Forelimb muscle (tissue), 1 donor: Measurements from ENCODE around the gene ATXN7L2. TPM values are rescaled to one million over a fixed set of nuclear protein-coding genes. Genes with fewer than 3 reads are reported as not detected.
"Not testable (repeated sequence)": the region's sequence is repeated elsewhere in the genome, so short reads cannot be mapped to it uniquely, and the experiment has no call there.

Experiments
- DNase-seq: peaks from one replicate; pipeline ENCODE4 v3.0.0-alpha.2; 2013; ENCODE audit warnings: low read depth
- polyA plus RNA-seq: library from polyadenylated mRNA; unstranded; fragments of 120-200 nt; gene quantifications from one replicate; pipeline ENCODE4 v1.2.1, GENCODE V29; 2013; ENCODE audit not compliant: insufficient read length

ATXN7L2 gene, protein sequence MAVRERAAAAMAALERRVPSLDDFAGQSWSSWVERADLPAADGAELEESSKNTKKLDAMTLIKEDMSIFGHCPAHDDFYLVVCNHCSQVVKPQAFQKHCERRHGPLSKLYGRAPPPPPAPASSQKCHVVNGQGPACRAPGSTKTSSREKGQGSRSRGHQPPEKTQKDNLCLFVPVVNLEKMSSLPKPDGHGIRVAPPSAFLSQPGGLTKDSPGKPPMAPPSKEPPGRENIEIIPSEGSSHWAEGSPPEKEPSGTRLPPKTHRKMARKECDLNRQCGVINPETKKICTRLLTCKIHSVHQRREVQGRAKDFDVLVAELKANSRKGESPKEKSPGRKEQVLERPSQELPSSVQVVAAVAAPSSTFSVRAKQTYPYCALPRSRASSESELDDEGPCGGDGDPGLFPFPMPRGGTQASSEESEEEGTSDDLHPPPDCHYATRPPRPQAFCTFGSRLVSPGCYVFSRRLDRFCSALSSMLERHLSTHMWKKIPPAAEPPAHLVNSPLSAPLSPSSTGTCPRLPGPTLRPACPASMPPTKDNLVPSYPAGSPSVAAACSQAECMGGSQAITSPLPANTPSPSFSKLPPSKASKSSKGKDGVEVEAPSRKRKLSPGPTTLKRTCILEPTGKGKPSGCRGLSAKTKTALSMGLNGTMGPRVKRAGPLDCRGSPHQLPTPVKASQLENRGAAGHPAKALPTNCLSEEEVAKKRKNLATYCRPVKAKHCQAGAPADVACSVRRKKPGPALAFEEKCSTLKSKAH
- 38.9 TPM for polyA plus RNA-seq

DNA sequence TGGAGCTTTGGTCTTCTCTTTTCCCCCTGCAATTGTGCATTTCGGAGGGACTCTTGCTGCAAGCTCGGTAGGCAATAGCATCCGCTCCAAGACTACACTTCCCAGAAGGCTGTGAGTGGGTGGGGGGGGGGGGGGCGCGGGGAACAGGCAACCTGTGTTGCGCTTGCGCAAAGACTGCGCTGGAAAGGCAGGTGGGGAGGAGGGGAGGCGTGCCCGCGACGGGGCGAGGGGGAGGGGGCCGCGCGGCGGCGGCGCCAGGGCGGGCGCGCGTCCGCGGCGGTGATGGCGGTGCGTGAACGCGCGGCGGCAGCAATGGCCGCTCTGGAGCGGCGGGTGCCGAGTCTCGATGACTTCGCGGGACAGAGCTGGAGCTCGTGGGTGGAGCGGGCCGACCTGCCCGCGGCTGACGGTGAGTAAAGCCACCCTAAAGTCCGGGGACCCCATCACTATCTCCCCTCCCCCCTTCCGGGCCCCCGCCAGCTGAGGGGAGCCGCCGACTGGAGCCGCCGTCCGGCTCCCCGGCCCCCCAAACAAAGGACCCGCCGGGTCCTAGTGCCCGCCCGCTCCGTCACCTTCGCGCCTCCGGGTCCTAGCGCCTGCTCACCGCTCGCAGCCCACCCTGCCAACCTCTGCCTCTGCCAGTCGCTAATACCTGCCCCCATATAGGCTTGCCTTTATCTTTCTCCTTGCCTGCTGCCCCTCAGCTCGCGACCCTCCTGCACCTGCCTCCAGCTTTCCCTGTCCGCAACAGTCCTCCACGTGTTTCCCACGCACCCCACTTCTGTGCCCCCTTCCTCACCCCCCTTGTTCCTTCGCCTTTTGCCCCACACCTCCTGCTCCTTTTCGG, at the start of gene ATXN7L2:
ATXN7L2 (plus strand) TSS at position 234 of the 847 bp plus-strand sequence; CDS start at position 283, 49 bp downstream.
- peak; percentile 86 for DNase-seq

DNA sequence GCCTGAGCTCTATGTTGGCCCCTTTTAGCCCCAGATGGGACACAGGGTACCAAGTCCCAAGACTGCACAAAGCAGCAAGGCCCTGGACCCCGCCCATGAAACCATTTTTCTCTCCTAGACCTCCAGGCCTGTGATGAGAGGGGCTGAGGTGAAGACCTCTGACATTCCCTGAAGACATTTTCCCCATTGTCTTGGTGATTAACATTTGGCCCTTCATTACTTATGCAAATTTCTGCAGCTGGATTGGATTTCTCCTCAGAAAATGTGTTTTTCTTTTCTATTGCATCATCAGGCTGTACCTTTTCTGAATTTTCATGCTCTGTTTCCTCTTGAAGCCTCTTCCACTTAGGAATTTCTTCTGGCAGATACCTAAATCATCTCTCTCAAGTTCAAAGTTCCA, 49.2 kb upstream of the ATXN7L2 start:
- no peak for DNase-seq

DNA sequence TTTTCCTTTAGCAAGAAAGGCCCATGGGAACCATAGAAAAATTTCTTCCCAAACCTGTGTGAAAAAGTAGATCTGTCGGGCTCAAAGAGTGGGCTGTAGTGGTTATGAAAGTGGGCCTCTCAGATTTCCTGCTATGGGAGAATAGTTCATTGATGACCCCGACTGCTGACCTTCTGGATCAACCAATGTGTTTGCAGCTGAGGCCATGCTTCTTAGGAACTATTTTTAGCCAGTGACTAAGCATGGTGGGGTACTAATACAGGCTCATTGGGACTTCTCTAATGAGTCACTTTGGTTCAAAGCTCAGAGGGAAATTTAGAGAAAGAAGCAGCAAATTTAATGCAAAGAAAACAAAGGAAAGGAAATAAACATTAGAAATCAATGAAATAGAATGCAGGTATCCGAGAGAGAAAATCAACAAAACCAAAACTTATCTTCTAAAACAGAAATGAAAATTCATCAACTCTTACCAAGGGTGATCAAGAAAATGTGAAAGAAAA, 44.9 kb upstream of the ATXN7L2 start:
- DNase-seq: no peak

DNA sequence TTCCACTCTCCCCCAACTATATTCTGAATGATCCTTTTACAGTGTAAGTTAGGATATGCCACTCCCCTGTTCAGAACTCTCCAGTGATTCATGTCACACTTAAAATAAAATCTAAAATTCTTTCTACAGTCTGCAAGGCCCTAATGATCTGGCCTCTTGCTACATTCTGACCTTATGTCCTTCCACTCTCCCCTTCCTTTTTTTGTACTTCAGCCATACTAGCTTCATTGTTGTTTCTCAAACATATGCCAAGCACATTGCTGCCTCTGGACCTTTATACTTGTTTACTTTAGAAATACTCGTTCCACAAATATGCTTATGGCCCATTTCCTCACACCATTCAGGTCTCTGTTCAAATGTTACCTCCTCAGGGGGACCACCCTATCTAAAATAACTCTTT, 42.6 kb upstream of the ATXN7L2 start:
- DNase-seq: no peak

DNA sequence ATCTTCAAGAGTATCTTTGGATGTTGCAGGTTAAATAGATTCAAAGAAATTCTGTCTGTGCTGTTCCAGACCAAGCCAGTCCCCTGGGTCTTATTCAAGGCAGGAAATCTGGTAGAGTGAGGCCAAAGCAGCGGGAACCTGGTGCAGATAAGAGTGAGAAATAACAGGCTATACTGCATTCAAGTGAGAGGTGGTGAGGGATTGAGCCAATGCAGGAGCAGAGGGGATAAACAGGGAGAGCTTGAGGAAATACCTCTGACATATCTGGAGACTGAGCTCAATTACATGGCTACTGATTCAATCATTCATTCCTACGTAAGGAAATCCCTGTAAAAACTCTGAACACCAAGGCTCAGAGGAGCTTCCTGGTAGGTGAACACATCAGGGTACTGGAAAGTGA, 40.2 kb upstream of the ATXN7L2 start:
- DNase-seq: no peak

DNA sequence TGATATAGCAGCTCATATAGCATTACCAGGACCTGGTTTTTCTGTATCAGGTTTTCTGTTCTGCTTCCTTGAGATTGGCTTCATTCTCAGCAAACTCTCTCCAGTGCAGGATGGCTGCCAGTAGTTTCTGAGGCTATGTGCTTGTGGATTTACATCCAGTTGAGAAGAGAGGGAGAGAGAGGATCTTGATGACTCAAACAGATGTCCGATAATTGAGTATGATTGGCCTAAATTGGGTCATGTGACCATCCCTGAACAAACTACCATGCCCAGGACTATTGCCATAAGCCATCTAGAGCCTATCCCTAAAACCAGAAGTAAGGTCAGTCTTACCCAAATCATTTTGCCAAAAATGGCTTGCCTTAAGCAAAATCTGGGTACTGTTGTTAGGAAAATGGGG, 39.4 kb upstream of the ATXN7L2 start:
- DNase-seq: no peak

DNA sequence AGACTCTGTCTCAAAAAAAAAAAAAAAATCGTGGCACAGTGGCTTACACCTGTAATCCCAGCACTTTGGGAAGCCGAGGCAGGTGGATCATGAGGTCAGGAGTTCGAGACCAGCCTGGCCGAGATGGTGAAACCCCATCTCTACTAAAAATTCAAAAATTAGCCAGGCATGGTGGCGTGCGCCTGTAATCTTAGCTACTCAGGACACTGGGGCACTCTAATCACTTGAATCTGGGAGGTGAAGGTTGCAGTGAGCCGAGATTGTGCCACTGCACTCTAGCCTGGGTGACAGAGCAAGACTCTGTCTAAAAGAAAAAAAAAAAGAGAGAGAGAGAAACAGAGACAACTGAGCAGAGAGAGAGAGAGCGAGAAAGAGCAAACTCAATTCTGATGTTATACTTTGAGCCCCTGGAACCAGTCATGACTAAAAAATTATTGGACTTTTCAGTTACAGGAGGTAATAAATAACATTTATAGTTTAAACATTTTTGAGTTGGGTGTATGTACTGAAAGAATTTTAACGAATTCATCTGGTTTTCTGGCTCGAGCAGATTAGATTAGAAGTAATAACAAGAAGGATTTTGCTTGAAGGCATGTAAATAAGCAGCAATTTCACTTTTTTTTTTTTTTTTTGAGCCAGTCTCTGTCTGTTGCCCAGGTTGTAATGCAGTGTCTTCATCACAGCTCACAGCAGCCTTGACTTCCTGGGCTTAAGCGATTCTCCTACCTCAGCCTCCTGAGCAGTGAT, 37.6 kb upstream of the ATXN7L2 start:
- not testable (repeated sequence) for DNase-seq

DNA sequence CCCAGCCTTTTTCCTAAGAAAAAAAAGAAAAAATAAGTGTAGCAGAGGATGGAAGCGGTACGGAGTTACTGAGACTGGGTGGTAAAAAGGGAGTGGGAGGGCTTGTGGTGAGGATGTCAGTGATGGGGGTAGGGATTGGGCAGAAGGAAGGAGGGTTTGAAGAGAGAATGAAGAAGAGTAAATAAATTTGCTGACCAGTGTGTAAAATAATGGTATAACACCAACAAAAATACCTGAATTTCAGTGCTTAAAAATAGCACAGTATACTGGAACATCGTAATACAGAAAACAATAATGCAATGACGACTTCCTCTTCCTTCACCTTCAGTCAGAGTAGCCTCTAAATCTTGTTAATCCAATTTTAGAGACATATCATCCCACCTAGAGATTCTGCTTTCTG, 36.2 kb upstream of the ATXN7L2 start:
- DNase-seq: no peak

DNA sequence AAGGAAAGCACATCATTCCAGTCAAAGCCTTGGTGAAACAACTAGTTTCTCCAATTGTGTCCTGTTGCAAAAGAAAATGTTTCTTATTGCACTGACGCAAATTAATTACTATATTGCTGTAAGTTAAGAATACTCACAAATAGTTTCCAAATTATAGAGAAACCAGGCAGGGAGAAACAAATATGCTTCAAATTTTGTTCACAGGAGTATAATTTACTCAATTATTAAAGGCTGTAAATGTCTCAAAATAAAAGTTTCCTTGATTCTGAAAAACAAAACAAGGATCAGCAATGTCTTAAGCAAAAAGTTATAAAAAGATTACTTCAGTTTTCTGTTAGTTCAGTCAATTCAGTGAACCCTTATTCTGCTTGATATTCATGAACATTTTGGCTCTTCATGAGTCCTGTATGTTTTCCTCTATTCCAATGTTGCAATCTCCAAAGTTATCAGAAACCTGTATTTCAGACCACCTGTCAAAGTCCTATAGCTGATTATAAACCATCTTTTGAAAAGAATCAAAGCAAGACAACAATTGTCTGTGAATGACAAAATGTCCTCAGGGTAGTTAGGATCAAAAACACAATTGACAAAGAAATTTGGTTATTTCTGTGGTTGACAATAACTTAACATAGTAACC, 29.1 kb upstream of the ATXN7L2 start:
- no peak for DNase-seq

DNA sequence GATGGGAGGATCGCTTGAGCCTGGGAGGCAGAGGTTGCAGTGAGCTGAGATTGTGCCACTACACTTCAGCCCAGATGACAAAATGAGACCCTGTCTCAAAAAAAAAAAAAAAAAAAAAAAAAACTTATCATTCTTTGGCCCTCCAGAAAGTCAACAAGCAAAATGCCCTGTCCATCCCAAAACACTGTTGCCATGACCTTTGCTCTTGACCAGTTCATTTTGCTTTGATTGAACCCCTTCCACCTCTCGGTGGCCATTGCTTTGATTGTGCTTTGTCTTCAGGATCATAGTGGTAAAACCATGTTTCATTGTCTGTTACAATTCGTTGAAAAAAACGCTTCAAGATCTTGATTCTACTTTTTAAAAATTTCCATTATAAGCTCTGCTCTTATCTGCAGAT, 25.9 kb upstream of the ATXN7L2 start:
- no peak for DNase-seq

DNA sequence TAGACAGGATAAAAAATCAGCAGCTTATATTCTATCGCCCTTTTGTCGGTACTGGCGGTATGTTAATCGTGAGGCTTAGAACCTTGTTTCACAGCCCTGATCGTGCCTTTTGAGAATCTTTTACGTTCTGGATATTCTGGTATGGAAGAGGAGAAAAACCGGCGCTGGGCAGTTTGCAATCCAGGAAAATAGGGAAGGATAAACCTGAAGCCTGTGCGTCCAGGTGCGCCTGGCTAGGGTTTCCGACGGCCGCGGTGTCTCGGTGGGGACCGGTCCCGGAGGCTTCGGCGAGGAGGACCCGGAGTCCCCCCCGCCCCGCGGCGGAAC, 17.6 kb upstream of the ATXN7L2 start:
- no peak for DNase-seq

DNA sequence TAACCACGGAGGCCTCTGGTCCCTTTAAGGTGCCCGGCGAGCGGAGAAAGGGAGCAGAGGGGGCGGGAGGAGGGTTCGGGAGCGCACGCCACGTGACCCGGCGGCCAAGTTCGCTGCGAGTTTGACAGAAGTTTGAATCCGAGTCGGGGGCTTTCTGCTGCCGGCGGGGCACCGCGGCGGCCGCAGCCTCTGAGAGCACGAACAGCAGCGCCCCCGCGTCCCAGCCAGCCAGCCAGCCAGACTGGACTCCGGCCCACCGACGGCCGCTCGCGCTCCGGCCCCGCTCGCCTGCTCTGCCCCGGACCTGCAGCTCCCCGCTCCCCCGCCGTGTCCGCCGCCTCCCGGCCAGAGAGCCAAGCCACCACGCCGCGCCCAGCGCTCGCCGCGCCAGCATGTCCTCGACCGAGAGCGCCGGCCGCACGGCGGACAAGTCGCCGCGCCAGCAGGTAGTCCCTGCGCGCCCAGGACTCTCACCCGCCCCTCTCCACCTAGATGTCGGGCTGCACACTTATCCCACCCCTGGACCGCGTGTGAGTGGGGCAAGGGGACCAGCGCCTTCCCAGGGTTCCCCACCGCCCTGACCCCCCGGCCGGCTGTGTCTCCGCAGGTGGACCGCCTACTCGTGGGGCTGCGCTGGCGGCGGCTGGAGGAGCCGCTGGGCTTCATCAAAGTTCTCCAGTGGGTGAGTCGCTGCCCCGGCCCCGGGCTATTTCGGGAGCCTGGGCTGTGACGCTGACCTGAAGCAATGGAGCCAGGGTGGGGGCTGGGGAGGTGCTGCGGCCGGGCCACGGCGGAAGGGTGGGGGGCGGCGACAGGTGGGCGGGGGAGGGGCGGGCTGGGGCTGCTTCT, 17.0 kb upstream of the ATXN7L2 start, which contains the start of gene SYPL2:
SYPL2 (plus strand) TSS at position 95 of the 849 bp plus-strand sequence; CDS start at position 393, 298 bp downstream.
- no peak for DNase-seq

DNA sequence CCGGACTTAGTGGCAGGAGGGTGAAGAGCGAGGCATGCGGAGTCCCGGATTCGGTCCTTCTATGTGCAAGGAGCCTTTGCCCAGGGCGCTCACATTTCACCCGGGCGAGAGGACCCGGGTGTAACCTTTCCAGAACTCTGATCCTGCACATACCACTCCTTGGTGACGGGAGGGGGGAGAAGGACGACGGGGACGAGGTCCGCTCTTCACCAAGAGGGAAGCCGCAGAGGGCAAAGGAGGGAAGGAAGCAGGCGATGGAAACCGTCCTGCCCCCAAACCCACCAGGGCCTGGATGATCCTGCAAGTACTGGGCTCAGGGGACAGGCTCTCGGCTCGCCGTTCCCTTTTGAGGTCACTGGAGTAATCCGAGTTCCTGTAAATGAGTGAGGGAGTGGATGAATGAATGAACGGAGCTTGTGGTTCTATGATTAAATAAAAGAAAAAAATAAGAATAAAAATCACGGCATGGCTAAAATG, 16.4 kb upstream of the ATXN7L2 start:
- DNase-seq: no peak

DNA sequence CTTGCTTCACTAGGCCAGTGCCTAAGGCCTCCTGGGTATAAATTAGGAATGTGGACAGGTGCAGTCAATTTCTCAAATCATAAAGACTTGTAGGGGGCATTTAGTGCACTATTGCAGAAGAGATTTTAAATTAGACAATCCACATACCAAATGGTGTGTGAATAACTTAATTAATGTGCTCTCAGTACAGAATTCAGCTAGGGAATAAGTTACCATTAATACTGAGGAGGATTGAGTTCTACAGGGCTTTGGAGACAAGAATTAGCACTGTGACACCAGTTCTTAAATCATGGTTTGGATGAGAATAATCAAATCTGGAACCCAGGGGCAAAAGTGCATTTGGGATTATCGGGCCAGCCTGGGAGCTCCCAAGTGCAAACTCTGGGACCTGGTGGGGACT, 15.6 kb upstream of the ATXN7L2 start:
- no peak for DNase-seq

DNA sequence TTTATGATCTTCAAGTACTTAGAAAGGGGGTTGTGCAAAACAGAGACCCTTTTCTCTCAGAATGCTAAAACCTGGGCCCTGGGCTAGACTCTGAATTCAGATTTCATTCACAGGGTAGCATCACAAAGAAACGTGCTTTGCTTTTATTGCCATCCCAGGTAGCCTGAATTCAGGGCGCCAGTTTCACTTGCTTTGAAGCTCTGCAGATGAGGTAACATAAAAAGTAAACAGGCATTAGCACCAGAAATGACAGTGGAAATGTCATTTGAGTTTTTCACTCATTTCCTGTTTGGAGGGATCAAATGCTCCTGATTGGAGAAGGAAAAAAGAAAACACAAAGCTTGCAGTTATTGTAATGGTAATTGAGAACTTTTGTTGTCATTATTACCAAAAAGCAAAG, 14.8 kb upstream of the ATXN7L2 start:
- DNase-seq: no peak

DNA sequence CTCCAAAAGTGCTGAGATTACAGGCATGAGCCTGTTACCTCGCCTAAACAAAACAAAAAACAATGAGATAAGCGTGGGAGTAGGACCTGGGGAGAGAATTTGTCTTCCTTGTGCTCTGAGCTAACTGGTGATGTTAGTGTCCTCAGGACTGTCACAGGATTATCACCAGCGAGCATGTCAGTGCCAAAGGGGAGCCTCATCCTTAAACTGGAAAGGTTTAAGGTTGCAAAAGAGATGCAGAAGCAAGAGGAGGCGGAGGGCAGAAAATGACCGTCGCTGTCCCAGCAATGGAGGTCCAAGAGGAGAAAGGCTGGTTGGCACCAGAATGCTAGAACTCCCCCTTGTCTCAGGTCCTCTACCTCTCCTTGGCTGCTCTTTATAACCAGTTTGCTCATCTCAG, 13.5 kb upstream of the ATXN7L2 start:
- DNase-seq: no peak

DNA sequence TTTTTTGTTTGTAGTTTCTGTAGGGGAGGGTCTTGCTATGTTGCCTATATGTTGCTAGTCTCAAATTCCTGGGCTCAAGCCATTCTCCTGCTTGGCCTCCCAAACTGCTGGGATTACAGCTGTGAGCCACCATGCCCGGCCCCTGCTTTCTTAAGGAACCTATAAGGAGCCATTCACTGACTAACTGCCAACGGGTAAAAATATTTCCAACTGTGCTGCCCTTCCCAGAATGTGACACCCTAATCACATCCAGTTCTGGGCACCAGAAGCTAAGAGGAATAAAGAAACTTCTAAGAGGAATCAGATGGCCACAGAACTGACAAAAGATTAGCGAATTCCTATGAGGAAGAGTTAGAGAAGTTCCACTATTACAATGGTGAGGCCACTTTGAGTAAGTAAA, 10.9 kb upstream of the ATXN7L2 start:
- DNase-seq: no peak

DNA sequence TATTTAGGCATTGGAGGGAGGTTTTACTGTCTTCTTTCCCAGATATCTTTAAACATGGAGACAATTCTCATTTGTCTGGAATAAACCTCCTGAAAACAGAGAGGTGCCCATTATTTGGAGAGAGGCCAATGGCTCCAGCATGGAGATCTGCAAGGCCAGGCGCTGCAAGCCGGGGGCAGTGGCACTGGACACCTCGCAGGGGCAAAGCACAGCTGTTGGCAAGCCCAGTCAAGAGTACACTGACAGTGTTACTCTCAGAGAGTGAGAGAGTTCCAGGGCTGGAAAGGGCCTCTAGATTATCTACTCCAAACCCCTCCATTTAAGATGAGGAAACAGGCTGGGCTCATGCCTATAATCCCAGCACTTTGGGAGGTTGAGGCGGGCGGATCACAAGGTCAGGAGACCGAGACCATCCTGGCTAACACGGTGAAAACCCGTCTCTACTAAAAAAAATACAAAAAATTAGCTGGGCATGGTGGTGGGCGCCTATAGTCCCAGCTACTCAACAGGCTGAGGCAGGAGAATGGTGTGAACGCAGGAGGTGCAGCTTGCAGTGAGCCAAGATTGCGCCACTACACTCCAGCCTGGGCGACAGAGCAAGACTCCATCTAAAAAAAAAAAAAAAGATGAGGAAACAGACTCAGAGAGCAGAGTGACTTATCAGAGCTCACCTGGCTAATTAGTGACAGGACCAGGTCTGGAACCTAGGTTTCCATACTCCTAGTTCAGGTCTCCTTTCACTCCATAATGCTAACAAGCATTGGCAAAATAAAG, 10.2 kb upstream of the ATXN7L2 start:
- not testable (repeated sequence) for DNase-seq

DNA sequence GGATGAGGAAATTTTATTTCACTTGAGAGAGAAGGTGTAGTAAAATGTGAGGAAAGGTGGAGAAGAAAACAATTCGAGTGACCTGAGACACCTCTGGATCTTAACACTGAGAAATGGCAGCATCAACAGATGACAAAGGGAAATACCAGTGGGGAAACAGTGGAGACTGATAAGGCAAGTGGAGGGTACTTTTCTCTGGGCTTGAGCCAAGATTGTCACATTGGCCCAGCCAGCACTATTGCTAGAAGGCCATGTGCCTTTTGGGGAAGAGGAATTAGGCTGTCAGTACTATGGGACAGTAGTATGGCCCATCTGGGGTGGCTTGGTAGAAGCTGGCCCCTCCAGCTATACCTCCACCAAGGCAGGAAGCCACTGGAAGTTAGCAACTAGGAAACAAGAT, 9.0 kb upstream of the ATXN7L2 start:
- no peak for DNase-seq
